ENCODE measurements around the gene UBE2D4. TPM values are rescaled to one million over a fixed set of nuclear protein-coding genes. Genes with fewer than 3 reads are reported as not detected.
A peak's percentile ranks its signal among the peaks of the same experiment; 100 is the strongest.

Gene UBE2D4
- total and polyA plus RNA-seq, 9 of the 15 experiments (the other 6 are each of a cell fraction or from before 2014, with no cell fraction given) = 3.3 to 16.2 (median 7.5) TPM

- TF ChIP-seq VEZF1 (CRISPR knock-in tag; IDR thresholded peaks at IDR 0.05) (peak; percentile 82), ZNF518B (CRISPR knock-in tag; IDR thresholded peaks at IDR 0.05) (no peak), ATF6 (CRISPR knock-in tag; IDR thresholded peaks at IDR 0.05) (peak; percentile 96), NUFIP1 (IDR thresholded peaks at IDR 0.05; ENCODE audit: partially characterized antibody) (no peak), ARID4B (CRISPR knock-in tag; IDR thresholded peaks at IDR 0.05) (peak; percentile 82; the same call in 1 of the 2 replicates), TAF15 (IDR thresholded peaks at IDR 0.05; ENCODE audit: low read depth, low read length) (no peak), YY1 (IDR thresholded peaks at IDR 0.05; ENCODE audit: borderline replicate concordance in 1 of 3, control insufficient read depth in 1 of 3, extremely low read depth in 1 of 3, insufficient read depth in 3 of 3, insufficient read length in 1 of 3, insufficient replicate concordance in 2 of 3, low read depth in 1 of 3, low read length in 2 of 3) (peak in 2 of 3 experiments; percentile 18 to 51), CBX3 (IDR thresholded peaks at IDR 0.05; ENCODE audit: borderline replicate concordance in 1 of 2, low read length in 2 of 2) (peak in 1 of 2 experiments; percentile 62; a peak in 2 of 3 replicates), ZNF436 (CRISPR knock-in tag; IDR thresholded peaks at IDR 0.05) (no peak), TBP (optimal IDR thresholded peaks at IDR 0.05; ENCODE audit: low read depth, low read length) (peak; percentile 85), ZNF175 (CRISPR knock-in tag; IDR thresholded peaks at IDR 0.05; ENCODE audit: low read depth) (peak; percentile 80; the same call in 1 of the 2 replicates), RAD51 (IDR thresholded peaks at IDR 0.05; ENCODE audit: borderline replicate concordance, low read depth) (peak; percentile 77), FIP1L1 (IDR thresholded peaks at IDR 0.05; ENCODE audit: low read depth, low read length, poor library complexity, severe bottlenecking) (peak; percentile 86)
Measured at GRCh38 chr7:43925984-43926797, at the start of gene UBE2D4 (continued).
